ENCODE results near the gene MNDA.

- TF ChIP-seq, protein P1, sequence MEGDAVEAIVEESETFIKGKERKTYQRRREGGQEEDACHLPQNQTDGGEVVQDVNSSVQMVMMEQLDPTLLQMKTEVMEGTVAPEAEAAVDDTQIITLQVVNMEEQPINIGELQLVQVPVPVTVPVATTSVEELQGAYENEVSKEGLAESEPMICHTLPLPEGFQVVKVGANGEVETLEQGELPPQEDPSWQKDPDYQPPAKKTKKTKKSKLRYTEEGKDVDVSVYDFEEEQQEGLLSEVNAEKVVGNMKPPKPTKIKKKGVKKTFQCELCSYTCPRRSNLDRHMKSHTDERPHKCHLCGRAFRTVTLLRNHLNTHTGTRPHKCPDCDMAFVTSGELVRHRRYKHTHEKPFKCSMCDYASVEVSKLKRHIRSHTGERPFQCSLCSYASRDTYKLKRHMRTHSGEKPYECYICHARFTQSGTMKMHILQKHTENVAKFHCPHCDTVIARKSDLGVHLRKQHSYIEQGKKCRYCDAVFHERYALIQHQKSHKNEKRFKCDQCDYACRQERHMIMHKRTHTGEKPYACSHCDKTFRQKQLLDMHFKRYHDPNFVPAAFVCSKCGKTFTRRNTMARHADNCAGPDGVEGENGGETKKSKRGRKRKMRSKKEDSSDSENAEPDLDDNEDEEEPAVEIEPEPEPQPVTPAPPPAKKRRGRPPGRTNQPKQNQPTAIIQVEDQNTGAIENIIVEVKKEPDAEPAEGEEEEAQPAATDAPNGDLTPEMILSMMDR (IDR thresholded peaks at IDR 0.05), result no peak
- no peak for TF ChIP-seq EZH2 (IDR thresholded peaks at IDR 0.05; ENCODE audit: borderline replicate concordance, insufficient read depth, low read depth, low read length, poor library complexity, severe bottlenecking)
Observed at GRCh38 chr1:158818975-158819431, 12.1 kb upstream of the MNDA start.

Data from B cell (primary cell).